HepG2 (cell line): ENCODE data around the gene EYA2. TPM values are rescaled to one million over a fixed set of nuclear protein-coding genes. Genes with fewer than 3 reads are reported as not detected.

ENCODE experiments used
- CBX5 ChIP-seq: sonication (generic); formaldehyde crosslinking; IDR thresholded peaks from 2 replicates; pipeline ENCODE4 v1.4.0; 2020; ENCODE audit warnings: missing genetic modification reagents, borderline replicate concordance
- EED ChIP-seq: sonication (generic); formaldehyde crosslinking; IDR thresholded peaks from 2 replicates; pipeline ENCODE4 v1.5.0; 2020; ENCODE audit warnings: mild to moderate bottlenecking, missing genetic modification reagents
- ELF1 ChIP-seq: sonication (generic); formaldehyde crosslinking; IDR thresholded peaks from 2 replicates; pipeline ENCODE4 v1.4.0; 2020; ENCODE audit warnings: missing genetic modification reagents
- ZNF737 ChIP-seq: sonication (generic); formaldehyde crosslinking; IDR thresholded peaks from 2 replicates; pipeline ENCODE4 v1.5.0; 2020; ENCODE audit warnings: missing genetic modification reagents, mild to moderate bottlenecking, borderline replicate concordance
- polyA plus RNA-seq, 8 experiments: library from polyadenylated mRNA; depleted of rRNA in 3 of 8; stranded (reverse) in 7 of 8; unstranded in 1 of 8; fragments of >200 nt; fragmentation: Illumina TruSeq in 4 of 8; extraction: Trizol in 4 of 8; gene quantifications; 2 replicates each; pipeline versions ENCODE4 v1.2.1 to v1.2.3, GENCODE V29; 2011 to 2016; ENCODE audit warnings: low read depth in 4 of 8, missing spikeins in 1 of 8, mixed read lengths in 1 of 8; ENCODE audit not compliant: insufficient read depth in 1 of 8
- total RNA-seq, 5 experiments: library from RNA; depleted of rRNA; stranded (reverse); fragments of >200 nt; fragmentation: Illumina TruSeq; extraction: Trizol; gene quantifications; 2 replicates each; pipeline ENCODE4 v1.2.3, GENCODE V29; 2016; ENCODE audit warnings: low read depth in 1 of 5
- TF ChIP-seq, protein P1 (sequence below): sonication (generic); formaldehyde crosslinking; IDR thresholded peaks from 2 replicates; pipeline ENCODE4 v1.8.0; 2022; ENCODE audit warnings: mild to moderate bottlenecking, missing genetic modification reagents; ENCODE audit not compliant: insufficient replicate concordance
- TF ChIP-seq, protein P2 (sequence below): IDR thresholded peaks from 2 replicates; pipeline ENCODE4 v1.6.1; 2018; ENCODE audit warnings: missing genetic modification reagents
- TF ChIP-seq, protein P3 (sequence below): sonication (generic); formaldehyde crosslinking; IDR thresholded peaks from 2 replicates; pipeline ENCODE4 v1.4.0; 2020; ENCODE audit warnings: low read depth, mild to moderate bottlenecking, missing genetic modification reagents
- TF ChIP-seq, protein P4 (sequence below): sonication (generic); formaldehyde crosslinking; IDR thresholded peaks from 2 replicates; pipeline ENCODE4 v1.5.0; 2020; ENCODE audit warnings: missing genetic modification reagents
- TF ChIP-seq, protein P5 (sequence below): sonication (generic); formaldehyde crosslinking; IDR thresholded peaks from 2 replicates; pipeline ENCODE4 v1.4.0; 2020; ENCODE audit warnings: missing genetic modification reagents
- TF ChIP-seq, protein P6 (sequence below): sonication (generic); formaldehyde crosslinking; IDR thresholded peaks from 2 replicates; pipeline ENCODE4 v1.4.0; 2020; ENCODE audit warnings: mild to moderate bottlenecking, missing genetic modification reagents
- TF ChIP-seq, protein P7 (sequence below), 2 experiments: sonication (generic) in 1 of 2; formaldehyde crosslinking in 1 of 2; IDR thresholded peaks; 2 replicates each; pipeline versions ENCODE4 v1.5.1 to v1.6.1; 2011 to 2020; ENCODE audit warnings: borderline replicate concordance in 1 of 2, low read depth in 1 of 2, low read length in 1 of 2, mild to moderate bottlenecking in 1 of 2, missing genetic modification reagents in 1 of 2, moderate library complexity in 1 of 2

EYA2 gene
- total and polyA plus RNA-seq, 2 of the 13 experiments (the other 11 are each of a cell fraction or from before 2014, with no cell fraction given): not detected

DNA sequence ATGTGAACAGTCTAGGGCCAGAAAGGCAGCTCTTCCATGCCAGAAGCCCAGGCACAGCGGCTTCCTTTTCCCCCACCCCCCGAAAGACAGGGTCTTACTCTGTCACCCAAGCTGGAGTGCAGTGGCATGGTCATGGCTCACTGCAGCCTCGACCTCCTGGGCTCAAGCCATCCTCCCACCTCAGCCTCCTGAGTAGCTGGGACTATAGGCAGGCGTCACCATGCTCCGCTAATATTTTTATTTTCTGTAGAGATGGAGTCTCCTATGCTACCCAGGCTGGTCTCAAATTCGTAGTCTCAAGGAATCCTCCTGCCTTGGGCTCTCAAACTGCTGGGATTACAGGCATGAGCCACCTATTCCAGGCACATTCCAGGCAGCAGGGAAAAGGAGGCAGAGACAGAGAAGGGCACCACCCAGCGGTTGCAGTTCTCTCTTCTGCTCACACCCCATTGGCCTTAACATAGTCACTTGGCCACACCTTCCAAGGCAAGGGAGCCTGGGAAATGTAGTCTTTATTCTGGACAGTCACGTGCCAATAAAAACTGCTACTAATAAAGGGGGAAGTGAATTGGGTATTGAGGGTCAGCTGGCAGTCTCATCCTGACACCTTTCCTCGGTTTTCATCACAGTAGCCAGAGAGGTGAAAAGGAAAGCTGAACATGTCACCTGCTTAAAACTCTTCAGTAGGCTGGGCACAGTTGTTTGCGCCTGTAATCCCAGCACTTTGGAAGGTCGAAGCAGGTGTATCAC is 255.9 kb downstream of the EYA2 start (continued):
- TF ChIP-seq, protein P1, sequence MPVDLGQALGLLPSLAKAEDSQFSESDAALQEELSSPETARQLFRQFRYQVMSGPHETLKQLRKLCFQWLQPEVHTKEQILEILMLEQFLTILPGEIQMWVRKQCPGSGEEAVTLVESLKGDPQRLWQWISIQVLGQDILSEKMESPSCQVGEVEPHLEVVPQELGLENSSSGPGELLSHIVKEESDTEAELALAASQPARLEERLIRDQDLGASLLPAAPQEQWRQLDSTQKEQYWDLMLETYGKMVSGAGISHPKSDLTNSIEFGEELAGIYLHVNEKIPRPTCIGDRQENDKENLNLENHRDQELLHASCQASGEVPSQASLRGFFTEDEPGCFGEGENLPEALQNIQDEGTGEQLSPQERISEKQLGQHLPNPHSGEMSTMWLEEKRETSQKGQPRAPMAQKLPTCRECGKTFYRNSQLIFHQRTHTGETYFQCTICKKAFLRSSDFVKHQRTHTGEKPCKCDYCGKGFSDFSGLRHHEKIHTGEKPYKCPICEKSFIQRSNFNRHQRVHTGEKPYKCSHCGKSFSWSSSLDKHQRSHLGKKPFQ (CRISPR knock-in tag): no peak
- TF ChIP-seq CBX5 (CRISPR knock-in tag) (peak; percentile 83; the same call in 1 of the 2 replicates), EED (CRISPR knock-in tag) (0 out of 2 replicates have a peak, but pooled peaks have one; percentile 84), ELF1 (peak; percentile 45), ZNF737 (no peak)
- TF ChIP-seq, protein P2, sequence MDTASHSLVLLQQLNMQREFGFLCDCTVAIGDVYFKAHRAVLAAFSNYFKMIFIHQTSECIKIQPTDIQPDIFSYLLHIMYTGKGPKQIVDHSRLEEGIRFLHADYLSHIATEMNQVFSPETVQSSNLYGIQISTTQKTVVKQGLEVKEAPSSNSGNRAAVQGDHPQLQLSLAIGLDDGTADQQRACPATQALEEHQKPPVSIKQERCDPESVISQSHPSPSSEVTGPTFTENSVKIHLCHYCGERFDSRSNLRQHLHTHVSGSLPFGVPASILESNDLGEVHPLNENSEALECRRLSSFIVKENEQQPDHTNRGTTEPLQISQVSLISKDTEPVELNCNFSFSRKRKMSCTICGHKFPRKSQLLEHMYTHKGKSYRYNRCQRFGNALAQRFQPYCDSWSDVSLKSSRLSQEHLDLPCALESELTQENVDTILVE (CRISPR knock-in tag): peak; percentile 66; the same call in 1 of the 2 replicates
- TF ChIP-seq, protein P3, sequence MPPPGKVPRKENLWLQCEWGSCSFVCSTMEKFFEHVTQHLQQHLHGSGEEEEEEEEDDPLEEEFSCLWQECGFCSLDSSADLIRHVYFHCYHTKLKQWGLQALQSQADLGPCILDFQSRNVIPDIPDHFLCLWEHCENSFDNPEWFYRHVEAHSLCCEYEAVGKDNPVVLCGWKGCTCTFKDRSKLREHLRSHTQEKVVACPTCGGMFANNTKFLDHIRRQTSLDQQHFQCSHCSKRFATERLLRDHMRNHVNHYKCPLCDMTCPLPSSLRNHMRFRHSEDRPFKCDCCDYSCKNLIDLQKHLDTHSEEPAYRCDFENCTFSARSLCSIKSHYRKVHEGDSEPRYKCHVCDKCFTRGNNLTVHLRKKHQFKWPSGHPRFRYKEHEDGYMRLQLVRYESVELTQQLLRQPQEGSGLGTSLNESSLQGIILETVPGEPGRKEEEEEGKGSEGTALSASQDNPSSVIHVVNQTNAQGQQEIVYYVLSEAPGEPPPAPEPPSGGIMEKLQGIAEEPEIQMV (CRISPR knock-in tag): peak; percentile 70; the same call in 1 of the 2 replicates
- TF ChIP-seq, protein P4, sequence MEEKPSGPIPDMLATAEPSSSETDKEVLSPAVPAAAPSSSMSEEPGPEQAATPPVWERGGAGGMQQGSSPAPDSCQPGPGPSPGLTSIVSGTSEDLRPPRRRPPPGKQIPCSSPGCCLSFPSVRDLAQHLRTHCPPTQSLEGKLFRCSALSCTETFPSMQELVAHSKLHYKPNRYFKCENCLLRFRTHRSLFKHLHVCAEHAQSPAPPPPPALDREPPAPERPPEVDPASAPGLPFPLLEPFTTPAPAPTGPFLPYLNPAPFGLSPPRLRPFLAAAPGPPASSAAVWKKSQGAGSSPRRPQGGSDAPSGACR: 0 out of 2 replicates have a peak, but pooled peaks have one; percentile 25
- TF ChIP-seq, protein P5, sequence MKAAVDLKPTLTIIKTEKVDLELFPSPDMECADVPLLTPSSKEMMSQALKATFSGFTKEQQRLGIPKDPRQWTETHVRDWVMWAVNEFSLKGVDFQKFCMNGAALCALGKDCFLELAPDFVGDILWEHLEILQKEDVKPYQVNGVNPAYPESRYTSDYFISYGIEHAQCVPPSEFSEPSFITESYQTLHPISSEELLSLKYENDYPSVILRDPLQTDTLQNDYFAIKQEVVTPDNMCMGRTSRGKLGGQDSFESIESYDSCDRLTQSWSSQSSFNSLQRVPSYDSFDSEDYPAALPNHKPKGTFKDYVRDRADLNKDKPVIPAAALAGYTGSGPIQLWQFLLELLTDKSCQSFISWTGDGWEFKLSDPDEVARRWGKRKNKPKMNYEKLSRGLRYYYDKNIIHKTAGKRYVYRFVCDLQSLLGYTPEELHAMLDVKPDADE (CRISPR knock-in tag): no peak
- TF ChIP-seq, protein P6, sequence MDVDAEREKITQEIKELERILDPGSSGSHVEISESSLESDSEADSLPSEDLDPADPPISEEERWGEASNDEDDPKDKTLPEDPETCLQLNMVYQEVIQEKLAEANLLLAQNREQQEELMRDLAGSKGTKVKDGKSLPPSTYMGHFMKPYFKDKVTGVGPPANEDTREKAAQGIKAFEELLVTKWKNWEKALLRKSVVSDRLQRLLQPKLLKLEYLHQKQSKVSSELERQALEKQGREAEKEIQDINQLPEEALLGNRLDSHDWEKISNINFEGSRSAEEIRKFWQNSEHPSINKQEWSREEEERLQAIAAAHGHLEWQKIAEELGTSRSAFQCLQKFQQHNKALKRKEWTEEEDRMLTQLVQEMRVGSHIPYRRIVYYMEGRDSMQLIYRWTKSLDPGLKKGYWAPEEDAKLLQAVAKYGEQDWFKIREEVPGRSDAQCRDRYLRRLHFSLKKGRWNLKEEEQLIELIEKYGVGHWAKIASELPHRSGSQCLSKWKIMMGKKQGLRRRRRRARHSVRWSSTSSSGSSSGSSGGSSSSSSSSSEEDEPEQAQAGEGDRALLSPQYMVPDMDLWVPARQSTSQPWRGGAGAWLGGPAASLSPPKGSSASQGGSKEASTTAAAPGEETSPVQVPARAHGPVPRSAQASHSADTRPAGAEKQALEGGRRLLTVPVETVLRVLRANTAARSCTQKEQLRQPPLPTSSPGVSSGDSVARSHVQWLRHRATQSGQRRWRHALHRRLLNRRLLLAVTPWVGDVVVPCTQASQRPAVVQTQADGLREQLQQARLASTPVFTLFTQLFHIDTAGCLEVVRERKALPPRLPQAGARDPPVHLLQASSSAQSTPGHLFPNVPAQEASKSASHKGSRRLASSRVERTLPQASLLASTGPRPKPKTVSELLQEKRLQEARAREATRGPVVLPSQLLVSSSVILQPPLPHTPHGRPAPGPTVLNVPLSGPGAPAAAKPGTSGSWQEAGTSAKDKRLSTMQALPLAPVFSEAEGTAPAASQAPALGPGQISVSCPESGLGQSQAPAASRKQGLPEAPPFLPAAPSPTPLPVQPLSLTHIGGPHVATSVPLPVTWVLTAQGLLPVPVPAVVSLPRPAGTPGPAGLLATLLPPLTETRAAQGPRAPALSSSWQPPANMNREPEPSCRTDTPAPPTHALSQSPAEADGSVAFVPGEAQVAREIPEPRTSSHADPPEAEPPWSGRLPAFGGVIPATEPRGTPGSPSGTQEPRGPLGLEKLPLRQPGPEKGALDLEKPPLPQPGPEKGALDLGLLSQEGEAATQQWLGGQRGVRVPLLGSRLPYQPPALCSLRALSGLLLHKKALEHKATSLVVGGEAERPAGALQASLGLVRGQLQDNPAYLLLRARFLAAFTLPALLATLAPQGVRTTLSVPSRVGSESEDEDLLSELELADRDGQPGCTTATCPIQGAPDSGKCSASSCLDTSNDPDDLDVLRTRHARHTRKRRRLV (CRISPR knock-in tag): no peak
- TF ChIP-seq, protein P7, sequence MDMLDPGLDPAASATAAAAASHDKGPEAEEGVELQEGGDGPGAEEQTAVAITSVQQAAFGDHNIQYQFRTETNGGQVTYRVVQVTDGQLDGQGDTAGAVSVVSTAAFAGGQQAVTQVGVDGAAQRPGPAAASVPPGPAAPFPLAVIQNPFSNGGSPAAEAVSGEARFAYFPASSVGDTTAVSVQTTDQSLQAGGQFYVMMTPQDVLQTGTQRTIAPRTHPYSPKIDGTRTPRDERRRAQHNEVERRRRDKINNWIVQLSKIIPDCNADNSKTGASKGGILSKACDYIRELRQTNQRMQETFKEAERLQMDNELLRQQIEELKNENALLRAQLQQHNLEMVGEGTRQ (IDR thresholded peaks at IDR 0.05; ENCODE audit: low read depth, low read length): peak; percentile 80
- TF ChIP-seq, protein P7 (CRISPR knock-in tag; IDR thresholded peaks at IDR 0.05; ENCODE audit: borderline replicate concordance): peak; percentile 93; the same call in 1 of the 2 replicates
